LNCAP (cell line): ENCODE results near the gene IQCF6.

Experiments used
- TF ChIP-seq, protein P1 (sequence below): fragments of 450-650 bp; IDR thresholded peaks from 2 replicates; pipeline ENCODE4 v1.5.1; 2017; ENCODE audit warnings: mild to moderate bottlenecking

The IQCF6 gene

DNA sequence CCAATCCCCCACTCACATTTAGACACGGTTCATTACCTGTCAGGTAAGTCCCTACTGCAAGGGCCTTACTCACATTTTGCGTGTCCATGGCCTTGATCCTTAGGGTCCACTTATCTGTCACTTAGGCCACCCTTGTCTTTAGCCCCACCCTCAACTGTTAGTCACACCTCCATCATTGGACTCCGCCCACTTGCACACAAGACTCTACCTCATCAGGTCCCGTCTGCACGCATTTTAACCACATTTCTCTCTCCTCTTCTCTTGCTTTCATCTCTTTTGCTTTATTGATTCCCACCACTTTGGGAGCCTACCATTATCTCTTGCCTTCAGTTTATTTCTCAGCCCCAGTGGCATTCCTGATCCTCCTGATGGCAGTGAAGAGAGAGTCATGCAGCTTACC lies at the start of gene IQCF6:
Gene IQCF6, minus strand, starts transcription at position 101 of the 400 bp plus-strand sequence. Its CDS starts 13 bp downstream, at position 88.
- TF ChIP-seq, protein P1, sequence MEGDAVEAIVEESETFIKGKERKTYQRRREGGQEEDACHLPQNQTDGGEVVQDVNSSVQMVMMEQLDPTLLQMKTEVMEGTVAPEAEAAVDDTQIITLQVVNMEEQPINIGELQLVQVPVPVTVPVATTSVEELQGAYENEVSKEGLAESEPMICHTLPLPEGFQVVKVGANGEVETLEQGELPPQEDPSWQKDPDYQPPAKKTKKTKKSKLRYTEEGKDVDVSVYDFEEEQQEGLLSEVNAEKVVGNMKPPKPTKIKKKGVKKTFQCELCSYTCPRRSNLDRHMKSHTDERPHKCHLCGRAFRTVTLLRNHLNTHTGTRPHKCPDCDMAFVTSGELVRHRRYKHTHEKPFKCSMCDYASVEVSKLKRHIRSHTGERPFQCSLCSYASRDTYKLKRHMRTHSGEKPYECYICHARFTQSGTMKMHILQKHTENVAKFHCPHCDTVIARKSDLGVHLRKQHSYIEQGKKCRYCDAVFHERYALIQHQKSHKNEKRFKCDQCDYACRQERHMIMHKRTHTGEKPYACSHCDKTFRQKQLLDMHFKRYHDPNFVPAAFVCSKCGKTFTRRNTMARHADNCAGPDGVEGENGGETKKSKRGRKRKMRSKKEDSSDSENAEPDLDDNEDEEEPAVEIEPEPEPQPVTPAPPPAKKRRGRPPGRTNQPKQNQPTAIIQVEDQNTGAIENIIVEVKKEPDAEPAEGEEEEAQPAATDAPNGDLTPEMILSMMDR, result no peak

DNA sequence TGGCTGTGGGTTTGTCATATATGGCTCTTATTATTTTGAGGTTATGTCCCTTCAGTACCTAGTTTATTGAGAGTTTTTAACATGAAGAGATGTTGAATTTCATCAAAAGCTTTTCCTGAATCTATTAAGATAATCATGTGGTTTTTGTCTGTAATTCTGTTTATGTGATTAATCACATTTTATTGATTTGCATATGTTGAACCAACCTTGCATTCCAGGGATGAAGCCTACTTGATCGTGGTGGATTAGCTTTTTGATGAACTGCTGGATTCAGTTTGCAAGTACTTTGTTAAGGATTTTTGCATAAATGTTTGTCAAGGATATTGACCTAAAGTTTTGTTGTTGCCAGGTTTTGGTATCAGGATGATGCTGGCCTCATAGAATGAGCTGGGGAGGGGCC lies 49.3 kb upstream of the IQCF6 start:
- TF ChIP-seq, protein P1, result no peak

DNA sequence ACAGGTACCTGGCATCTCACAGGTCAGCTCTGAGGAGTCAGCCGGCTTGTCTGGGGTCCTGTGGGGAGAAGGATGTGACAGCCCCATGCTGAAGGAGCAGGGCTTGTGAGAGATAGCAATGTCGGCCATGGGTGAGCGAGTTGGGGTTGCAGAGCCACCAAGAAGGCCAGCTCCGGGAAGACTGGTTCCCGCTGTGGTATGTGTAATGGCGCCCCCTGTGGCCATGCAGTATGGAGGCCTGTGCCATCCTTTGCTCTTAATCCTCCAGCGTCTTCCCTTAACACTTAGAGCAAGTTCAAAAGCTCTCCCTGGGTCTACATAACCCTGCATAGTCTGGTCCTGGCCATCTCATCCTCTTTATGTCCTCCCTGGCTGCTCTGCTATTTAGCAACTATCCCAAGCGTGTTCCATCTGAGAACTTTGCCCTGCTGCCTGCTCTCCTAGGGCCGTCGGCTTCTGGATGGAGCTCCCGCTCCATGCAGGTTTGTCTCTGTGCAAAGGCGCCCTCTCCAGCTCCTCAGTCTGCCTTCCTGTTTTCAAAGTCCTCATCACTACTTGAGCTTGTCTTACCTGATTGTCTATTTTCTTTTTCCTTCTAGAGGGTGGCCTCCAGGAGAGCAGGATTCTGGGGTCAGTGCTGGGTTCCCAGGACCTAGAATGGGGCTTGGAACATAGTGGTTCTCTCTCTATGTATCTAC lies 40.8 kb upstream of the IQCF6 start:
- TF ChIP-seq, protein P1, result peak; percentile 30; the same call in 1 of the 2 replicates

DNA sequence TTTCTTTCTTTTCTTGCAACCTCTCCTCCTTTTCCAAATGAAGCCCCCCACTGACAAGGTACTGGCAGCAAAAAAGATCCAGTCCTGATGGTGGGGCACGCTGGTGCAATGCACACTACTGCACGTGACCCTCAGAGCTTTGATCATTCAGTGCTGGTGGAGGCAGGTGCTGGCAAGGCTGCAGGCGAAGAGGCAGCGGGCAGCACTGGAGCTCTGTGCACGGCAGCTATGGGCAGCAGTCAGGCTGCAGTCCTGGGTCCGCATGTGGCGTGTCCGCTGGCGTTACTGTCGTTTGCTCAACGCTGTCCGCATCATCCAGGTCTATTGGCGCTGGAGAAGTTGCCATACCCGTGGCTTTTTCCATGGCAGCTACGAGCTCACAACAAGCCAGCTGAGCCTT lies 40.1 kb upstream of the IQCF6 start:
- TF ChIP-seq, protein P1, result no peak

DNA sequence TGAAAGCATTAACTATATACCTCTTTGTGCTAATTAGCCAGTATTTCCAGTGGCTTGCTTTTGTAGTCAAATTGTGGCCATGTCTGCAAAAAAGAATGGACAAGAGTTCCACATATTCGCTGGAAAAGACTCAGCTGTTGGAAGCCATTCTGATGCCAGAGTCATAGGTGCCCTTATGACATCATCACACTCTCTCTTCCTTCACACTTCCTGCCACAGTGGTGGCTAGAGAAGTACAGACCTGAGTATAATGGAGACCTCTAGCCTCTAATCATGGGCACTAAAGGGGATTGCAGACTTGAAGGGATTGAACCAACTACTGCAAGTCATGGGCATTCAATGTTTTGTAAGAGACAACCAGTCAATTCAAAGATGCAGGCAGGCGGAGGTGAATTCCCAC lies 38.3 kb upstream of the IQCF6 start:
- TF ChIP-seq, protein P1, result no peak

DNA sequence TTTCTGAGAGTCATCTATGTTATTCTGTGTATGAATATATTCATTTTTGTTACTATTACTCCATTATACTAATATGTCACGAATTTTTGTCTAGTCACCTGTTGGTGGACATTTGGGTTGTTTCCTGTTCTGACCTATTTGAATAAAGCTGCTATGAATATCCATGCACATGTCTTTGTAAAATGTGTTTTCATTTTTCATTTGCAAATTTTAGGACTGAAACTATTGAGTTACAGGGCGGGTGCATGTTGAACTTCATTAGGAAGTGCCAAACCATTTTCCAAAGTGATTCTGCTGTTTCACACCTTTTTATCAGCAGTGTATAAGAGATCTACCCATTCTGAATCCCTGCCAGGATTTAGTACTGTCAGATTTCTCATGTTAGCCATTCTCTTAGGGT lies 37.7 kb upstream of the IQCF6 start:
- TF ChIP-seq, protein P1, result no peak

DNA sequence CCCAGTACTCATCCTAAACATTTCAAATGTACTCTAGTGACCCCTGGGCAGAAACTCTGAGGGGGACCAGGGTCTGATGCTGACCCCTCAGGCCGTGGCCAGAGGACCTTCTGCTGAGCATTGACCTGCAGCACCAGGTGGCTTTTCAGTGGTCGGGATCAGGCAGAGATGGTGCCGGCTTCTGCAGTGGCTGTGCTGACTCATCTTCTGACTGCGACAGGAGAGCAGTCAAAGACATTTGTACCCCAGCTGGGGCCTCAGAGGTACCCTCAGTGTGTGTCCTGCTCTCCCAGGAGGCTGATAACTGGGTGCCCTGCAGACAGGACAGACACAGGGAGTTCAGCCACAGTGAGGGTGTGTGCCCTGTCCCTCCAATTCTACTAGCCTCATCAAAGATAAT lies 36.6 kb upstream of the IQCF6 start:
- TF ChIP-seq, protein P1, result no peak

DNA sequence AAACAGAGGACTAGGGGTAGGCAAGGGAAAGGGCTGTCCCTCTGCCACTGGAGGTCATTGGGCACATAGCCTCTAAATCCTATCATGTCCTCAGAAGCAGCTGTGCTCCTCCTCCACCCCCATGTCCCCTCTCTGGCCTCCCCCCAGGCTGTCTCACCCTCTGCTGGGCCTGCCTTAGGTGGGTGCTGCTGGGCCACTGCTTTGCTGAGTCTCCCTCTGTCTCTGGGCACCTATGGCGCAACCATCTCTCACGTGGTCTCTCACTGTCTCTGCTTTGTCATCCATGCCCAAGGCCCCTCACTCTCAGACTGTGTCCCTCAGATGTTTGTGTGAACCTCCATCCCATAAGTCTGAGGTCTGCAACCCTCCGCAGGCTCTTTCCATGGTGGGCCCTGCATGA lies 35.0 kb upstream of the IQCF6 start:
- TF ChIP-seq, protein P1, result no peak
